Activated CD8-positive, alpha-beta memory T cell treated with anti-CD3 and anti-CD28 coated beads, Interleukin-2, amount 50 U/mL, for 4 hours (primary cell): ENCODE data around the gene WDR76.

Experiments used
- DNase-seq: peaks from one replicate; pipeline ENCODE4 v3.0.0-alpha.2; 2020

Gene WDR76

GRCh38 chr15:43915631-43916325 is 89.0 kb downstream of the WDR76 start:
- no peak for DNase-seq

DNA sequence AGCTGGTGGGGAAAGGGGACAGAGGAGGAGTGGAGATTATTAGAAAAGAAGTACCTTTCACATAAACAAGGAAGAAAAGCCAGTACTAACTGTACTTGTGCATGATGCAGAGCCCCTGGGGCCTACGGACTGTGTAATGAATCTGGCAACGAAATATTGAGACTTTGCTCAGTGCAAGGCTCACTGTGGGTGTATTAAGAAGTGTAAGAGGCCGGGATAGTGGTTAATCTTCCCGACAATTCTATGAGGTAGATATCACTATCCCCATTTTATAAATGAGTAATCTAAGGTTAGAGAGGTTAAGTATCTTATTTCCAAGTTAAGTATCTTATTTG is 89.5 kb downstream of the WDR76 start:
- DNase-seq = no peak
